Peyer's patch (tissue), 4 donors: ENCODE results near the gene MARCHF2. TPM values are rescaled to one million over a fixed set of nuclear protein-coding genes. Genes with fewer than 3 reads are reported as not detected.

Experiments used
- DNase-seq, 3 donors: peaks; one replicate each; pipeline ENCODE4 v3.0.0-alpha.2; 2017 to 2019
- H3K27ac ChIP-seq, 4 donors: fragments of 200-600 bp; sonication (generic); one replicate each; pipeline ENCODE4 v1.5.1; 2016 to 2019
- H3K27me3 ChIP-seq, 2 donors: fragments of 200-600 bp; sonication (generic); one replicate each; pipeline ENCODE4 v1.5.1; 2019
- H3K36me3 ChIP-seq, 3 donors: fragments of 200-600 bp; sonication (generic); one replicate each; pipeline ENCODE4 v1.5.1; 2016 to 2019
- H3K4me1 ChIP-seq, 4 donors: fragments of 200-600 bp; sonication (generic); one replicate each; pipeline ENCODE4 v1.5.1; 2016 to 2019
- H3K4me3 ChIP-seq, 4 donors: fragments of 200-600 bp; sonication (generic); 1 replicate in 3 of 4; 2 replicates in 1 of 4; pipeline ENCODE4 v1.5.1; 2016 to 2019; ENCODE audit warnings: mild to moderate bottlenecking in 1 of 4
- H3K9me3 ChIP-seq, 4 donors: fragments of 200-600 bp; sonication (generic); one replicate each; pipeline ENCODE4 v1.5.1; 2016 to 2019; ENCODE audit warnings: mild to moderate bottlenecking in 1 of 4
- POLR2A ChIP-seq, 2 donors: fragments of 450-650 bp; IDR thresholded peaks; one replicate each; pipeline ENCODE4 v1.5.1; 2017; ENCODE audit warnings: antibody characterized with exemption in 2 of 2, mild to moderate bottlenecking in 2 of 2, moderate library complexity in 2 of 2
- total RNA-seq, 4 donors: library from RNA; depleted of rRNA; stranded (reverse); fragments of >200 nt; gene quantifications; one replicate each; pipeline ENCODE4 v1.1.0, GENCODE V29; 2016
- TF ChIP-seq, protein P1 (sequence below), 6 experiments: fragments of 450-650 bp in 4 of 6; fragments of 200-600 bp in 2 of 6; sonication (generic) in 1 of 6; IDR thresholded peaks; one replicate each; pipeline ENCODE4 v1.5.1; 2017 to 2019; ENCODE audit warnings: antibody characterized with exemption in 6 of 6, mild to moderate bottlenecking in 3 of 6, moderate library complexity in 1 of 6

The MARCHF2 gene
- total RNA-seq, 4 donors from 2014 or later, result 53.5 to 97.4 (median 68.9) TPM

DNA sequence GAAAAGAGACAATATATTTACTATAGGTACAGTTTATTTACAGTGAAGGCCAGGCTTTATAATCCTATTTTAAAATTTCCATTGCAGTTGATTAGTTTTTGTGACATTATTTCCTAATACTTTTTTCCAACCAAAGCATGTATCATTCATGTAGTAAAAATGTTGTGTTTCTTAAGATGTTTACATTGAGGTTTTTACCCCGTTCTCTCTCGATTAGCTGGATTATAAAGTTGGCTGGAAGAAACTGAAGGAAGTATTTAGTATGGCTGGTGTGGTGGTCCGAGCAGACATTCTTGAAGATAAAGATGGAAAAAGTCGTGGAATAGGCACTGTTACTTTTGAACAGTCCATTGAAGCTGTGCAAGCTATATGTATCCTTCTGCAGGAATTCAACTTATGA, 52.9 kb downstream of the MARCHF2 start:
- no peak overlapping the region for H3K4me3 ChIP-seq
- no peak for DNase-seq
- TF ChIP-seq POLR2A (IDR thresholded peaks at IDR 0.05), result no peak
- H3K27me3 ChIP-seq, result no peaks in the 10 kb centered on the region
- H3K27ac ChIP-seq, result no peak overlapping the region
- no peaks in the 10 kb centered on the region for H3K9me3 ChIP-seq
- H3K36me3 ChIP-seq, result peaks cover 0 to 83% (median 0%) of the 10 kb centered on the region in 3 donors
- no peaks in the 10 kb centered on the region for H3K4me1 ChIP-seq

- Histone ChIP-seq H3K4me1 (peaks cover 0 to 2% (median 0%) of the 10 kb centered on the region in 4 donors), H3K4me3 (no peak overlapping the region), H3K27ac (no peak overlapping the region), H3K9me3 (no peaks in the 10 kb centered on the region), H3K36me3 (peaks cover 0 to 100% (median 0%) of the 10 kb centered on the region in 3 donors), H3K27me3 (no peaks in the 10 kb centered on the region)
- TF ChIP-seq POLR2A (IDR thresholded peaks at IDR 0.05), result no peak
- TF ChIP-seq, protein P1, sequence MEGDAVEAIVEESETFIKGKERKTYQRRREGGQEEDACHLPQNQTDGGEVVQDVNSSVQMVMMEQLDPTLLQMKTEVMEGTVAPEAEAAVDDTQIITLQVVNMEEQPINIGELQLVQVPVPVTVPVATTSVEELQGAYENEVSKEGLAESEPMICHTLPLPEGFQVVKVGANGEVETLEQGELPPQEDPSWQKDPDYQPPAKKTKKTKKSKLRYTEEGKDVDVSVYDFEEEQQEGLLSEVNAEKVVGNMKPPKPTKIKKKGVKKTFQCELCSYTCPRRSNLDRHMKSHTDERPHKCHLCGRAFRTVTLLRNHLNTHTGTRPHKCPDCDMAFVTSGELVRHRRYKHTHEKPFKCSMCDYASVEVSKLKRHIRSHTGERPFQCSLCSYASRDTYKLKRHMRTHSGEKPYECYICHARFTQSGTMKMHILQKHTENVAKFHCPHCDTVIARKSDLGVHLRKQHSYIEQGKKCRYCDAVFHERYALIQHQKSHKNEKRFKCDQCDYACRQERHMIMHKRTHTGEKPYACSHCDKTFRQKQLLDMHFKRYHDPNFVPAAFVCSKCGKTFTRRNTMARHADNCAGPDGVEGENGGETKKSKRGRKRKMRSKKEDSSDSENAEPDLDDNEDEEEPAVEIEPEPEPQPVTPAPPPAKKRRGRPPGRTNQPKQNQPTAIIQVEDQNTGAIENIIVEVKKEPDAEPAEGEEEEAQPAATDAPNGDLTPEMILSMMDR (IDR thresholded peaks at IDR 0.05), result no peak
- no peak for DNase-seq
Observed at GRCh38 chr19:8468124-8468523, 55.0 kb downstream of the MARCHF2 start.

GRCh38 chr19:8468761-8469373, 55.8 kb downstream of the MARCHF2 start:
- H3K9me3 ChIP-seq, result no peaks in the 10 kb centered on the region
- H3K36me3 ChIP-seq, result peaks cover 0 to 97% (median 0%) of the 10 kb centered on the region in 3 donors
- no peaks in the 10 kb centered on the region for H3K27me3 ChIP-seq
- H3K4me1 ChIP-seq, result peaks cover 0 to 6% (median 0%) of the 10 kb centered on the region in 4 donors
- no peak overlapping the region for H3K27ac ChIP-seq
- TF ChIP-seq, protein P1 (IDR thresholded peaks at IDR 0.05), result no peak
- no peak for TF ChIP-seq POLR2A (IDR thresholded peaks at IDR 0.05)
- no peak overlapping the region for H3K4me3 ChIP-seq
- no peak for DNase-seq

GRCh38 chr19:8469613-8470368, 56.7 kb downstream of the MARCHF2 start:
- Histone ChIP-seq H3K36me3 (peaks cover 0 to 97% (median 0%) of the 10 kb centered on the region in 3 donors), H3K4me3 (no peak overlapping the region), H3K27ac (no peak overlapping the region), H3K9me3 (no peaks in the 10 kb centered on the region), H3K27me3 (no peaks in the 10 kb centered on the region), H3K4me1 (peaks cover 0 to 10% (median 0%) of the 10 kb centered on the region in 4 donors)
- peak in 1 of 3 donors; percentile 40 for DNase-seq
- TF ChIP-seq, protein P1 (IDR thresholded peaks at IDR 0.05), result no peak
- no peak for TF ChIP-seq POLR2A (IDR thresholded peaks at IDR 0.05)

- Histone ChIP-seq H3K9me3 (no peaks in the 10 kb centered on the region), H3K4me3 (peak overlapping the region in 1 of 4 donors; percentile 6), H3K27ac (peak overlapping the region in 2 of 4 donors; percentile 7 to 71), H3K36me3 (peaks cover 0 to 96% (median 0%) of the 10 kb centered on the region in 3 donors), H3K4me1 (peaks cover 0 to 10% (median 0%) of the 10 kb centered on the region in 4 donors), H3K27me3 (no peaks in the 10 kb centered on the region)
- TF ChIP-seq POLR2A (IDR thresholded peaks at IDR 0.05), result no peak
- TF ChIP-seq, protein P1 (IDR thresholded peaks at IDR 0.05), result no peak
- DNase-seq, result peak in 2 of 3 donors; percentile 45 to 46
Observed at GRCh38 chr19:8473648-8474476, 60.8 kb downstream of the MARCHF2 start.
